Ascending aorta (tissue), 2 donors: ENCODE measurements around the gene LYRM4. TPM values are rescaled to one million over a fixed set of nuclear protein-coding genes. Genes with fewer than 3 reads are reported as not detected.

Source experiments
- DNase-seq, 2 donors: peaks; one replicate each; pipeline ENCODE4 v3.0.0-alpha.2; 2019; ENCODE audit warnings: low spot score in 2 of 2
- H3K27ac ChIP-seq, 2 donors: fragments of 200-600 bp; sonication (generic); one replicate each; pipeline ENCODE4 v1.5.1; 2016 to 2017; ENCODE audit warnings: mild to moderate bottlenecking in 1 of 2
- H3K27me3 ChIP-seq: fragments of 200-600 bp; sonication (generic); one replicate; pipeline ENCODE4 v1.5.1; 2017
- H3K36me3 ChIP-seq, 2 donors: fragments of 200-600 bp; sonication (generic); one replicate each; pipeline ENCODE4 v1.5.1; 2016
- H3K4me1 ChIP-seq, 2 donors: fragments of 200-600 bp; sonication (generic); one replicate each; pipeline ENCODE4 v1.5.1; 2016 to 2017; ENCODE audit warnings: mild to moderate bottlenecking in 1 of 2
- H3K4me3 ChIP-seq, 2 donors: fragments of 200-600 bp; sonication (generic); one replicate each; pipeline ENCODE4 v1.5.1; 2016 to 2017; ENCODE audit warnings: mild to moderate bottlenecking in 1 of 2
- H3K9me3 ChIP-seq, 2 donors: fragments of 200-600 bp; sonication (generic); one replicate each; pipeline ENCODE4 v1.5.1; 2016
- CTCF ChIP-seq, 3 experiments: fragments of 200-600 bp in 2 of 3; fragments of 450-650 bp in 1 of 3; sonication (generic) in 2 of 3; IDR thresholded peaks; one replicate each; pipeline ENCODE4 v1.5.1; 2016 to 2019; ENCODE audit warnings: antibody characterized with exemption in 3 of 3, mild to moderate bottlenecking in 1 of 3, moderate library complexity in 1 of 3
- intact Hi-C: fragments of 100-400 bp; cut with DNase I; formaldehyde crosslinking; loops from one replicate; pipeline ENCODE4 v1.15.1; 2023
- total RNA-seq: library from RNA; depleted of rRNA; stranded (reverse); fragments of >200 nt; gene quantifications from one replicate; pipeline ENCODE4 v1.1.0, GENCODE V29; 2016

LYRM4 gene
- total RNA-seq, 1 donor from 2014 or later, result 10.5 TPM

GRCh38 chr6:5202206-5202605 is 58.5 kb downstream of the LYRM4 start:
- H3K4me3 ChIP-seq, result no peak overlapping the region
- H3K27ac ChIP-seq, result no peak overlapping the region
- H3K36me3 ChIP-seq, result no peaks in the 10 kb centered on the region
- H3K4me1 ChIP-seq, result peaks cover 20 to 21% of the 10 kb centered on the region in 2 donors
- no peaks in the 10 kb centered on the region for H3K9me3 ChIP-seq
- intact Hi-C loops, result no loop called here
- no peak for DNase-seq
- H3K27me3 ChIP-seq, result no peaks in the 10 kb centered on the region
- no peak for TF ChIP-seq CTCF (IDR thresholded peaks at IDR 0.05)

GRCh38 chr6:5201271-5201670 is 59.5 kb downstream of the LYRM4 start:
- H3K4me1 ChIP-seq, result peaks cover 20 to 21% of the 10 kb centered on the region in 2 donors
- H3K27me3 ChIP-seq, result no peaks in the 10 kb centered on the region
- H3K36me3 ChIP-seq, result no peaks in the 10 kb centered on the region
- intact Hi-C loops, result no loop called here
- no peak for DNase-seq
- no peak overlapping the region for H3K4me3 ChIP-seq
- H3K27ac ChIP-seq, result no peak overlapping the region
- H3K9me3 ChIP-seq, result no peaks in the 10 kb centered on the region
- TF ChIP-seq CTCF (IDR thresholded peaks at IDR 0.05), result no peak

- no peak for DNase-seq
- Histone ChIP-seq H3K27me3 (no peaks in the 10 kb centered on the region), H3K27ac (no peak overlapping the region), H3K9me3 (no peaks in the 10 kb centered on the region), H3K4me3 (no peak overlapping the region), H3K4me1 (peaks cover 4 to 5% of the 10 kb centered on the region in 2 donors), H3K36me3 (no peaks in the 10 kb centered on the region)
- no peak for TF ChIP-seq CTCF (IDR thresholded peaks at IDR 0.05)
- intact Hi-C loops, result no loop called here
Measured at GRCh38 chr6:5199702-5200101, 61.0 kb downstream of the LYRM4 start.

GRCh38 chr6:5199283-5199682 is 61.5 kb downstream of the LYRM4 start:
- Histone ChIP-seq H3K9me3 (no peaks in the 10 kb centered on the region), H3K4me1 (peaks cover under 1 to 5% of the 10 kb centered on the region in 2 donors), H3K27ac (no peak overlapping the region), H3K27me3 (no peaks in the 10 kb centered on the region), H3K36me3 (no peaks in the 10 kb centered on the region), H3K4me3 (no peak overlapping the region)
- intact Hi-C loops, result no loop called here
- no peak for TF ChIP-seq CTCF (IDR thresholded peaks at IDR 0.05)
- no peak for DNase-seq

- no peak for DNase-seq
- Histone ChIP-seq H3K4me3 (no peak overlapping the region), H3K9me3 (no peaks in the 10 kb centered on the region), H3K36me3 (no peaks in the 10 kb centered on the region), H3K4me1 (peaks cover 0 to 5% of the 10 kb centered on the region in 2 donors), H3K27ac (no peak overlapping the region), H3K27me3 (no peaks in the 10 kb centered on the region)
- intact Hi-C loops, result no loop called here
- TF ChIP-seq CTCF (IDR thresholded peaks at IDR 0.05), result no peak
Measured at GRCh38 chr6:5197084-5197483, 63.7 kb downstream of the LYRM4 start.

GRCh38 chr6:5192135-5192794 is 68.5 kb downstream of the LYRM4 start:
- peaks cover 0 to 8% of the 10 kb centered on the region in 2 donors for H3K4me1 ChIP-seq
- no peaks in the 10 kb centered on the region for H3K9me3 ChIP-seq
- no peak overlapping the region for H3K4me3 ChIP-seq
- H3K27me3 ChIP-seq, result no peaks in the 10 kb centered on the region
- H3K36me3 ChIP-seq, result no peaks in the 10 kb centered on the region
- H3K27ac ChIP-seq, result no peak overlapping the region
- TF ChIP-seq CTCF (IDR thresholded peaks at IDR 0.05), result no peak
- DNase-seq, result no peak
- intact Hi-C loops, result no loop called here
